HEK293 (cell line): ENCODE measurements around the gene TPP2.

Experiments used
- CTCF ChIA-PET: fragments of 350-600 bp; formaldehyde crosslinking; extraction: SDS; loops from one replicate; lab custom pipeline; 2021; ENCODE audit warnings: antibody characterized with exemption; lab: Yijun Ruan, JAX
- POLR2A ChIA-PET: fragments of 300-600 bp; formaldehyde crosslinking; extraction: SDS; loops from one replicate; lab custom pipeline; 2020; ENCODE audit warnings: antibody characterized with exemption, inconsistent platforms; lab: Yijun Ruan, JAX
- H3K27ac ChIP-seq: fragments of 200-500 bp; sonication (Bioruptor generic); 2 replicates; pipeline ENCODE4 v1.5.1; 2014; ENCODE audit warnings: low read depth, low read length, control low read depth, inconsistent platforms; ENCODE audit errors: extremely low read depth
- H3K36me3 ChIP-seq, 2 experiments: fragments of 200-500 bp in 1 of 2; sonication (Bioruptor generic) in 1 of 2; 1 replicate in 1 of 2; 2 replicates in 1 of 2; pipeline ENCODE4 v1.5.1; 2014 to 2017; ENCODE audit warnings: inconsistent platforms in 2 of 2, low read length in 2 of 2; ENCODE audit not compliant: control insufficient read depth in 2 of 2, insufficient read depth in 1 of 2
- H3K4me1 ChIP-seq: fragments of 200-500 bp; sonication (Bioruptor generic); 2 replicates; pipeline ENCODE4 v1.5.1; 2014; ENCODE audit warnings: mild to moderate bottlenecking, low read length, inconsistent platforms; ENCODE audit not compliant: control insufficient read depth, insufficient read depth
- H3K4me3 ChIP-seq: 2 replicates; pipeline ENCODE4 v1.5.1; 2011; ENCODE audit warnings: low read depth, mild to moderate bottlenecking, control low read depth, low read length, moderate library complexity
- H3K9me3 ChIP-seq: fragments of 200-500 bp; sonication (Bioruptor generic); 2 replicates; pipeline ENCODE4 v1.5.1; 2014; ENCODE audit warnings: low read depth, low read length, inconsistent platforms; ENCODE audit not compliant: control insufficient read depth, insufficient read depth
- BCL11A ChIP-seq: fragments of 450-650 bp; formaldehyde crosslinking; IDR thresholded peaks from 2 replicates; pipeline ENCODE4 v1.5.1; 2016; ENCODE audit warnings: low read depth, missing biosample characterization, missing genetic modification characterization
- EGR2 ChIP-seq: fragments of 450-650 bp; formaldehyde crosslinking; IDR thresholded peaks from 2 replicates; pipeline ENCODE4 v1.5.1; 2016; ENCODE audit warnings: low read depth, missing biosample characterization, missing genetic modification characterization
- KLF10 ChIP-seq: fragments of 450-650 bp; IDR thresholded peaks from 2 replicates; pipeline ENCODE4 v1.5.1; 2018; ENCODE audit warnings: missing biosample characterization, mild to moderate bottlenecking, missing genetic modification characterization
- OSR2 ChIP-seq: fragments of 450-650 bp; formaldehyde crosslinking; IDR thresholded peaks from 2 replicates; pipeline ENCODE4 v1.5.1; 2016; ENCODE audit warnings: missing biosample characterization, missing genetic modification characterization
- PRDM2 ChIP-seq: fragments of 450-650 bp; formaldehyde crosslinking; IDR thresholded peaks from 2 replicates; pipeline ENCODE4 v1.5.1; 2016; ENCODE audit warnings: missing biosample characterization, missing genetic modification characterization, borderline replicate concordance
- SCRT1 ChIP-seq: fragments of 450-650 bp; formaldehyde crosslinking; IDR thresholded peaks from 2 replicates; pipeline ENCODE4 v1.5.1; 2016; ENCODE audit warnings: missing biosample characterization, missing genetic modification characterization, borderline replicate concordance
- SP7 ChIP-seq: fragments of 450-650 bp; formaldehyde crosslinking; IDR thresholded peaks from 2 replicates; pipeline ENCODE4 v1.5.1; 2016; ENCODE audit warnings: missing biosample characterization, missing genetic modification characterization
- ZBTB21 ChIP-seq: fragments of 450-650 bp; formaldehyde crosslinking; IDR thresholded peaks from 2 replicates; pipeline ENCODE4 v1.5.1; 2017; ENCODE audit warnings: missing biosample characterization, missing genetic modification characterization
- ZBTB7A ChIP-seq: fragments of 450-650 bp; formaldehyde crosslinking; IDR thresholded peaks from 2 replicates; pipeline ENCODE4 v1.5.1; 2016; ENCODE audit warnings: low read depth, missing biosample characterization, missing genetic modification characterization
- ZFP41 ChIP-seq: fragments of 450-650 bp; formaldehyde crosslinking; IDR thresholded peaks from 2 replicates; pipeline ENCODE4 v1.5.1; 2016; ENCODE audit warnings: missing biosample characterization, missing genetic modification characterization, borderline replicate concordance
- ZNF10 ChIP-seq: fragments of 450-650 bp; formaldehyde crosslinking; IDR thresholded peaks from 2 replicates; pipeline ENCODE4 v1.5.1; 2017; ENCODE audit warnings: missing biosample characterization, missing genetic modification characterization
- ZNF132 ChIP-seq: fragments of 450-650 bp; formaldehyde crosslinking; IDR thresholded peaks from 2 replicates; pipeline ENCODE4 v1.5.1; 2017; ENCODE audit warnings: missing biosample characterization, missing genetic modification characterization, borderline replicate concordance
- ZNF2 ChIP-seq: fragments of 450-650 bp; formaldehyde crosslinking; IDR thresholded peaks from 2 replicates; pipeline ENCODE4 v1.5.1; 2016; ENCODE audit warnings: missing biosample characterization, missing genetic modification characterization
- ZNF292 ChIP-seq: fragments of 450-650 bp; formaldehyde crosslinking; IDR thresholded peaks from 2 replicates; pipeline ENCODE4 v1.5.1; 2016; ENCODE audit warnings: low read depth, missing biosample characterization, missing genetic modification characterization, borderline replicate concordance
- ZNF366 ChIP-seq: fragments of 450-650 bp; formaldehyde crosslinking; conservative IDR thresholded peaks from 2 replicates; pipeline ENCODE4 v1.5.1; 2016; ENCODE audit warnings: missing biosample characterization, missing genetic modification characterization
- ZNF433 ChIP-seq: fragments of 450-650 bp; formaldehyde crosslinking; IDR thresholded peaks from 2 replicates; pipeline ENCODE4 v1.5.1; 2016; ENCODE audit warnings: missing biosample characterization, missing genetic modification characterization, low read depth
- ZNF510 ChIP-seq: fragments of 450-650 bp; formaldehyde crosslinking; IDR thresholded peaks from 2 replicates; pipeline ENCODE4 v1.5.1; 2018; ENCODE audit warnings: mild to moderate bottlenecking, missing genetic modification characterization, missing biosample characterization; ENCODE audit not compliant: insufficient replicate concordance
- ZNF518A ChIP-seq: fragments of 450-650 bp; formaldehyde crosslinking; conservative IDR thresholded peaks from 2 replicates; pipeline ENCODE4 v1.5.1; 2016; ENCODE audit warnings: low read depth, missing biosample characterization, missing genetic modification characterization
- ZNF521 ChIP-seq: fragments of 450-650 bp; formaldehyde crosslinking; IDR thresholded peaks from 2 replicates; pipeline ENCODE4 v1.5.1; 2017; ENCODE audit warnings: missing biosample characterization, mild to moderate bottlenecking, missing genetic modification characterization
- ZNF658 ChIP-seq: fragments of 450-650 bp; formaldehyde crosslinking; IDR thresholded peaks from 2 replicates; pipeline ENCODE4; 2016; ENCODE audit warnings: missing biosample characterization, missing genetic modification characterization
- ZNF664 ChIP-seq: fragments of 450-650 bp; formaldehyde crosslinking; IDR thresholded peaks from 2 replicates; pipeline ENCODE4 v1.5.1; 2016; ENCODE audit warnings: missing biosample characterization, missing genetic modification characterization
- ZNF701 ChIP-seq: fragments of 450-650 bp; formaldehyde crosslinking; IDR thresholded peaks from 2 replicates; pipeline ENCODE4 v1.5.1; 2016; ENCODE audit warnings: missing biosample characterization, missing genetic modification characterization
- ZNF747 ChIP-seq: fragments of 450-650 bp; formaldehyde crosslinking; IDR thresholded peaks from 2 replicates; pipeline ENCODE4 v1.5.1; 2016; ENCODE audit warnings: missing biosample characterization, missing genetic modification characterization

Gene TPP2

GRCh38 chr13:102693776-102694175 lies 97.0 kb downstream of the TPP2 start (continued):
- no peak for TF ChIP-seq ZNF518A
- TF ChIP-seq ZNF664 (tag by site-specific recombination) = no peak
- TF ChIP-seq OSR2 (tag by site-specific recombination) = no peak
- no peak for TF ChIP-seq ZNF292
- no peak for TF ChIP-seq ZNF2 (tag by site-specific recombination)
- no peak for TF ChIP-seq ZBTB7A (tag by site-specific recombination)
- no peak for TF ChIP-seq ZNF433 (tag by site-specific recombination)
- TF ChIP-seq ZNF10 (tag by site-specific recombination) = no peak

GRCh38 chr13:102694937-102695336 lies 98.2 kb downstream of the TPP2 start, which contains the start of gene METTL21C:
Gene METTL21C, minus strand, starts transcription at chr13:102695044. Its CDS starts 546 bp downstream, at chr13:102694498.
- CTCF ChIA-PET = no interaction called here
- no peak within 1 kb of the TSS for H3K27ac ChIP-seq
- no peaks in the 10 kb centered on the region for H3K36me3 ChIP-seq
- POLR2A ChIA-PET = no interaction called here
- H3K4me3 ChIP-seq = no peak within 1 kb of the TSS
- no peaks in the 10 kb centered on the region for H3K9me3 ChIP-seq
- H3K4me1 ChIP-seq = no peaks in the 10 kb centered on the region
- TF ChIP-seq ZNF132 (tag by site-specific recombination) (no peak), ZNF521 (tag by site-specific recombination) (no peak), ZFP41 (tag by site-specific recombination) (no peak), OSR2 (tag by site-specific recombination) (no peak), ZNF747 (no peak), SCRT1 (no peak), ZNF701 (tag by site-specific recombination) (no peak), KLF10 (tag by site-specific recombination) (no peak), ZNF366 (tag by site-specific recombination) (no peak)

- H3K4me1 ChIP-seq = no peaks in the 10 kb centered on the region
- H3K4me3 ChIP-seq = no peak overlapping the region
- CTCF ChIA-PET = no interaction called here
- H3K27ac ChIP-seq = no peak overlapping the region
- no peaks in the 10 kb centered on the region for H3K36me3 ChIP-seq
- POLR2A ChIA-PET = interaction anchor here (0.7 kb wide), 1 partner anchor 54 kb away, joined by 3 read pairs; no protein-coding TSS in a partner anchor
- H3K9me3 ChIP-seq = no peaks in the 10 kb centered on the region
- TF ChIP-seq BCL11A (tag by site-specific recombination) = no peak
- TF ChIP-seq ZBTB21 (tag by site-specific recombination) = no peak
- no peak for TF ChIP-seq ZNF658 (tag by site-specific recombination)
- TF ChIP-seq PRDM2 (tag by site-specific recombination) = no peak
- TF ChIP-seq ZNF510 (tag by site-specific recombination) = no peak
- no peak for TF ChIP-seq SP7 (tag by site-specific recombination)
- no peak for TF ChIP-seq EGR2 (tag by site-specific recombination)
Observed at GRCh38 chr13:102696465-102696864, 99.7 kb downstream of the TPP2 start.
